ENCODE results near the gene ARF1.

Gene ARF1

DNA sequence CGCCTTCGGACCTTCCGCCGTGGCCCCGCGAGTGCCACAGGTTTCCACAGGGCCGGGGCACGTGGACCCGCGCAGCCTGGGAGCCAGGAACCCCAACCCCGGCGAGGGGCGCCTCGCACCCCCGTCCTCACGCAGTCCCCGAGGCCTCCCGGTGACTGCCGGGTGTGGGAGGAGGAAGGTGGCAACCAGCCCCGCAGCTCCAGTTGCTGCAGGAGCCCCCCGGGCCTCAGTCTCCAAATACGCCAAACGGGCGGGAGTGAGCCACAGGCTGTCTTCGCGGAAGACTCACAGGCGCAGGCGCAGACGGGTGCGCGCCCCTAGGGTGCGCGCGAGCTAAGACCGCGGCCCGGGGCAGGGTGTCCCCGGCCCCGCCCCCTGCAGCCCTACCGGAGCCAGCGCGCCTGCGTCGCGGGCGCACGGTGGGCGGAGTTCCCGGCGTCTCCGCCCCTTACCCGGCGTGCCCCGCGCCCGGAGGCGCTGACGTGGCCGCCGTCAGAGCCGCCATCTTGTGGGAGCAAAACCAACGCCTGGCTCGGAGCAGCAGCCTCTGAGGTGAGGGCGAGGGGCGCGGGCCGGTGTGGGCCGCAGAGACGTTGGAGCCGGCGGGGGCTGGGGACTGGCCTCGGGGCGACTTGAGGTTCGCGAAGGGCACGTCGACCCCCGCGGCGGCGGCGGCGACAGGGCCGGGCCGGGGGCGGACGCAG, at the start of gene ARF1:
Gene ARF1 (plus strand): TSS at position 495 of the 704 bp plus-strand sequence. CDS start 14,407 bp downstream, outside the sequence.
- peak; percentile 89 for DNase-seq

DNA sequence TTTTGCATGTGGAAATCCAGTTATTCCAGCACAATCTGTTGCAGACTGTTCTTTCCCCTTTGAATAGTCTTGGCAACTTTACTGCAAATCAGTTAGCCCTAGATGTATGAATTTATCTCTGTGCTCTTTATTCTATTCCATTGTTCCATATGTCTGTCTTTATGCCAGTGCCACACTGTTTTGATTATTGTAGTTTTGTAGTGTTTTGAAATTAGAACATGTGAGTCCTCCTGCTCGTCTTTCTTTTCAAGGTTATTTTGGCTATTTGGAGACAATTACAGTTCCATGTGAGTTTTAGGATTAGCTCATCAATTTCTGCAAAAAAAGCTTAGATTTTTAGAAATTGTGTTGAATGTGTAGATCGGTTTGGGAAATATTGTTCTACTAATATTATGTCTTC, 49.1 kb upstream of the ARF1 start:
- no peak for DNase-seq

DNA sequence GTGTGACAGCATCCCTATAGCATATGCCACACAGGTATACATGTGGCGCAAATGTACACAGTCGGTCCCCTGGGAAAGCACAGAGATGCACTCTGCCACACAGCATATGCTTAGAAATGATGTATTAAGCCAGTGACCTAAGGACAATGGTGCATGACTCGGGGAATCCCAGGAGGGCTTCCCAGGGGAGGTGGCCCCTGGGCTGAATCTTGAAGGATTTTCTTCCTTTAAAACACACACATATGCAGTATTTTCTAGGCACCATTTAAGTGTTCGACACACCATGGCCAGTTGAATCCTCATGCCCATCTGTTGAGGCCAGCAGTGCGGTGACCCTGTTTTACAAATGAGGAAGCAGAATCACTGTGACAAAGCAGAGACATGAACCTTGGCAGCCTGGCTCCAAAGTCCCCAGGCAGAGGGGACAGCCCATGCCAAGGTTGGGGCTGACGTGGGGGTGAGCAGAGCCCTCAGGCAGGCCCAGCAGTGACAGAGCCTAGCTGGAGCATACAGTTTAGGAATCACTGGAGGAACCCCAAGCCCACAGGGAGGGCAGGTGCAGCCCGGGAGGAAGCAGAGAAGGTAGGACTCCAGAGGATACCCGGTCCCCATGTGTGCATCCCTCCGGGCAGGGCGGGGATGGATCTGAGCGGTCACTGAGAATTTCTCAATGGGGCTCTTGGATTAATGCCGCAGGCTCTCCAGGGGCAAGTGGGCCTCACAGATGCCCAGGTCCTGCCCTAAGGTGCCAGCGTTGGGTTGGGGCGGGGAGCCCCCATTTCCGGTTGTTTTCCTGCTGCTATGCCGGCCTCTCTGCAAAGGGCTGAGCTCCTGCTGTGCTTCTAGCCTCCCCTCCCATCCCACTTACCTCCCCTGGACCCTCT, 47.3 kb upstream of the ARF1 start:
- DNase-seq, result no peak

DNA sequence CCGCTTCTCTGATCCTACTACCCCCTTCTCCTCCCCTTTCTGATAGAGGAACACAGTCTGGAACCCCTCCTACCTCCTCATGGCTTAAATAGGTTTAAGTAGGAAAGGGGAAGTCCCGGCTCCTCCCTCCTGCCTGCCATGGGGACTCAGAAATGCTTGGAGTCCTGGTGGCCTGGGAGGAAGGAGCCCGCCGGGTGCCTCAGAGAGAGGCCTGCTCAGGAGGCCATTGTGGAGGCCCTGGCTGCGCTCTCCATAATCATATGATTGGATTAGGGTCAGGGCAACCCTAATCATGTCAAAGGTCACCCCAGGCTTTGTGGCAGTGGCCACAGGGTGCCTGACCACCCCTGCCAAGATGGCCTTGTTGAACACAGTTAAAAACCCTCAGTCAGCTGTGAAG, 46.7 kb upstream of the ARF1 start:
- no peak for DNase-seq

DNA sequence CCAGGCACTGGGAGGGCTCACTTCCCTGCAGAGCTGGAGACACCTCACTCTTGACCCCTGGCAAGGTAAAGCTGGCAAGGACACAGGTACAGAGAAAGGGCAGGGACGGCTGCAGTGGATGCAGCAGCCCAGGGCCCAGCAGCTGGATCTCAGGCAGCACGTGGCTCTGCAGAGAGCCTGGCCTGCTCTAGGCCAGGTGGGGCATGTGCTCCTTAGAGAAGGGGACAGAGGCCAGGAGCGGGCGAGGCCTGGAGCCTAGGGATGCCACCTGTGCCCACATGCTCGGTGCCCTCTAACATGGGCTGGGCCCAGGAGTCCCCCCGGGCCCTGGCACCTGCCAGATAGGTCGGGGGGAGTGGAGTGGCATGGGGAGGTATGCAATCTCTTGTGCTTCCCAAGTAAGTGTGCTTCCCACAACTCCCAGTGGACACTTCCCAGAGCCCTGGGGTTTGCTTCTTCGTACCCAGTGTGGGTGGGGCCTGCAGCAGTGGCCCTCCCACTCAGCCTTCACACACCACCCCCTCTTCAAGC, 45.7 kb upstream of the ARF1 start:
- no peak for DNase-seq

DNA sequence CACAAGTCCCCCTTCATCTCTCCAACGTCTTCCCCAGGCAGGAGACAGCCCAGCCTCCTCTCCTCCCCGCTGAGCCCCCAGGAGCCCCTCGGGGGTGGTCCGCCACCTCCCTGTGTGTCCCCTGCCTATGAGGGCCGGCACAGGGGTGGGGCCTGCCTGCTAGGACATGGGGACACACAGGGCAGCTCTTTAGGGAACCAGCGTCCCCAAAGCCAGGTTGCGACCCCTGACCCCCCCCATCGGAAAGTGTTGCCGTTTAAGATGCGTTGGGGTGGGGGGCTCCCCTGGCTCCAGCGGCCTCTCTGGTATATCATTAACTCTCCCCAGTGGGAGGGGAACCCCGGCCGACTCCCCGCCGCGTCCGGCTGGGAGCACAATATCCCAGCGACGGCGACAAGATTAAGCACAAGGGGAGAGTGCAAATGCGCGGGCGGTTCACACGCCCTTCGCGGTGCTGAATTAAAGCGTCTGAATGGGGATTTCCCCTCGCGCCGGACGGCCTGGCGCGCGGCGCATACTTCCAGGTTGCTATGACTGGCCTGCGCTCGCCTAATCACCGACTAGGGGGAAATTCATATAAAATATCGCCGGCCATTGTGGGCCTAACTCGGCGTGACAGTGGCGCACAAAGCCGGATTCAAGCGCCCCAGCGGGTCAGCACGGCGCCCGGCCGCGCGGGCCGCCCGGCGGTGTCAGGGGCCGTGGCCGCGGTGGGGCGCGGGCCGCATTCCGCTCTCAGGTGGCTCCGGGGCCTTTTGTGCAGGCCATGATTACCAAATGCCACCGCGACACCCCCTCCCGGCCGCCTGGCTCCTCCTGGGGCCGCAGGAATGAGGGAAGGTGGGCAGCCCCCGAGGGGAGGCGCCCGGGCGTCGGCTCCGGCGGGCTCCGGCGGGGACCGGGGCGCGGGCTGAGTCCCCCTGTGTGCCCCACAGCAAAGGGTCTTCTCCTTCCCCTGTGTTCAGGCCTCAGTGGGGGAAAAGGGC, 44.8 kb upstream of the ARF1 start:
- peak; percentile 25 for DNase-seq

DNA sequence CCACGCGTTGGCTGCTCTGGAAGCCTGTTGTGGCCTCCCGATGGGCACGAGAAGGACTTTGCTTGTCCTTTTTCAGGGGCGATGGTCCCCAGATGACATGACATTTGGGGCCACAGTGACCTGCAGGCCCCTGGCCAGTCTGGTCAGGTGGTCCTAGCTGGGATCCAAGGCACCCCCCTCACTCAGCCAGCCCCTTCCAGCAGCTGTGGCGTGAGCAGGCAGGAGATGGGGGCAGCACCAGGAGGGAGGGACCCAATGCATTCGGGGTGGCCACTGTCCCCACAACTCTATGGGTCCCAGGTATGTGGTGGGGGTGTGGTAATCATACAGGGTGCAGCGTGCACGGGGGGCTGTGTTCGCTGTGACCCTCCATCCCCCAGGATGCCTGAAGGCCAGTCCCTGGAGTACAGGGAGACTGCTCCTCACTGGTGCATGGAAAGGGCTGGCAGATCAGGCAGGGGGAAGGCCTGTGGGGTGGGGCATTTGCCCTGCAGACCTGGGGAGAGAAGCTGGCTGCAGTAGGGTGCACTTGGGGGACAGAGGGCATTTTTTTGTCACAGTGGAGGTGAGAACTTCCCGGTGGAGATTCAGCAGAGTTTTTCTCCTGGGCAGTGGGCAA, 44.0 kb upstream of the ARF1 start:
- DNase-seq, result no peak

DNA sequence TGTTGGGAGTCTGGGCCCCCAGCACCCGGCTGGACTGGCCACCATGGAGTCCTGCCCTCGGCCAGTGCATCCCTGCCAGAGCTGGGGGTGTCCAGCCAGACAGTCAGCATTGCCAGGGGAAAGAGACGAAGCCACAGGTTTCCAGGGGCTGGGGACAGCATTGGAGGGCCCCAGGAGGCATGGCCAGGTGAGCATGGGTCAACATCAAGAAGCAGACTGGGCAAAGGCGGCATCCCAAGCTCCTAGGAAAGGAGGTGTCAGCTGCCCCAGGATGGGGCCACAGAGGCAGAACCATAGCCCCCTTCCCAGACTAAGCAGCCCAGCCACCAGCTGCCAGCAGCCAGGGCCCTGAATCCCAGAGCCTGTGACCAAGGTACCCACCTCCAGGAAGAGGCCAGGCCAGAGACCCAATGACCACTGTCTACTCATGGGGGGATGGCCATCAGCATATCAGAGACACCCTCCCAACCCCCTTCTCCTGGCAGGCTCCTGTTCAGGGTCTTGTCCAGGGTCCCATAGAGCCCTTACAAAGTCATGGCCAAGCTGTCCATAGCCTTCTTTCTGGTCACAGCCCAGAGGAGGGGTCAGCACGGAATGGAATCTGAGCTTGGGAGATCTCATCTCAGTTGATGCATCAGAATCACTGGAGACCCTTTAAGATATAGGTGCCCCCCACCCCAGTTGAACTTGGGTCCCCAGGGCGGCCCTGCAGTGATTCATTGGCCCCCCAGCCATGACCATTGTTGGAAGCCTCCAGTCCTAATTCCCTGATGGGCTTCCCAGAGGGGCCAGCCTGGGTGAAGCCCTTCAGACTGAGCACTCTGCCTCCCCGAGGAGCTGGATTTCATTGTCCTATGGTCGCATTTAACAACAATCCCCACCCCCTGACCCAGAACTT, 43.3 kb upstream of the ARF1 start:
- DNase-seq, result no peak

GRCh38 chr1:228039986-228040385, 42.5 kb upstream of the ARF1 start:
- no peak for DNase-seq

- DNase-seq, result no peak
Observed at GRCh38 chr1:228041316-228041715, 41.2 kb upstream of the ARF1 start.

GRCh38 chr1:228042508-228042907, 40.0 kb upstream of the ARF1 start:
- no peak for DNase-seq

GRCh38 chr1:228043281-228043848, 39.1 kb upstream of the ARF1 start:
- DNase-seq, result no peak

GRCh38 chr1:228044961-228045360, 37.5 kb upstream of the ARF1 start:
- no peak for DNase-seq

- DNase-seq, result no peak
Observed at GRCh38 chr1:228045405-228045804, 37.1 kb upstream of the ARF1 start.

- no peak for DNase-seq
Observed at GRCh38 chr1:228045871-228046270, 36.6 kb upstream of the ARF1 start.

DNA sequence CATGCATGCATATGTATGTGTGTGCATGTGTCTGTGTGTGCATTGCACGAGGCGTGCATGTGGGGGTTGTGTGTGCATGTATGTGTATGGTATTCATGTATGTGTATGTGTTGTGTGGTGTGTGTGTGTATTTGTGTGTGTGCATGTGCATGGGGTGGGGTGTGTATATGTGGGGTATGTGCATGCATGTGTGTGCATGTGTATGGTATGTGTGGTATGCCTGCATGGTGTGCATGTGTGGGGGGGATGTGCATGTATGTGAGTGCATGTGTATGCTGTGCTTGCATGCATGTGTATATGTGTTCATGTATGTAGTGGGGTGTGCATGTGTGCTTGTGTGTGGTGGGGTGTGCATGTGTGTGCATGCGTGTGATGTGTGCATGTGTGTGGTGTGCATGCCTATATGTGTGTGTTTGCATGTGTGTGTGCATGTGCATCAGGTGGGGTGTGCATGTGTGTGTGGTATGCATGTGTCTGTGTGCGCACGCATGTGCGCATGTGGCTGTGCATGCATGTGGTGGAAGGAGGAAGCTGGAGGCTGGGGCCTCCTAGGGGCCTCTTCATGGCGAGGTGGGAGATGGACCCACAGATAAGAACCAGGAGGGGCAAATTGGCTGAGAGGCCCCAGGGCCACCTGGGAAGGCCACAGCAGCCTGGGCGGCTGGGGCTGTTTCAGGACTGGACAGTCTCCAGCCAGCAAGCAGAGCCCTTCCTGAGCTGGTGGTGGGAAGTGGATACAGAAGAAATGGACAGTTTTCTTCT, 35.9 kb upstream of the ARF1 start:
- no peak for DNase-seq

- DNase-seq, result no peak
Observed at GRCh38 chr1:228047183-228047466, 35.4 kb upstream of the ARF1 start.

- no peak for DNase-seq
Observed at GRCh38 chr1:228048120-228048519, 34.4 kb upstream of the ARF1 start.

DNA sequence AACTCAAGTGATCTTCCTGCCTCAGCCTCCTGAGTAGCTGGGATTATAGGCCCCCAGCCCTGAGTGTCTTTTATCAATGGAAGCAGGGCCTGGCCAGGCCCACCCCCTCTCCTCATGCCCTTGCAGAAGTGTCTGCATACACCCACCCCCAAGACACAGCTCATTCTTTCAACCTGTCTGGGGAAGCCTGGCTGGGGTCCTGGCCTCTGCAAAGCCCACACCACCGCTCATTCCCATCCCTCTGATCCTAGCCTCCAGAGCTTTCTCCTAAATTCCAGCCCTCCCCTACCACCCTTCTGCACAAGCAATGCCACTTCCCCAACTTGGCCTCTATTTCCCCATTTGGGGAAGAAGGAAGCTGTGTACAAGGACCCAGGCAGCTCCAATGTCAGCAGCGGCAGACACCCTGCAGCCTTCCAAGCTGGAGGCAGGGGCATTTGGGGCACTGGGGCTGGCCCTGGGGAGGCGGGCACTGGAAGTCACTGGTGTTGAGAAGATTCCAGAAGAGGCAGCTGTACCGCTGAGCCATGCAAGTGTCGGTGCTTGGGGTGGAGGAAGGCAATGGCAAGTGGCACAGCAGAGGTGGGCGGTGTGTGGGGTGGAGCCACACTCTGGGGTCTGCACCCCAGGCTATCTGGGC, 33.7 kb upstream of the ARF1 start:
- DNase-seq, result no peak
